IPS-11a (cell line): ENCODE results near the gene SEH1L.
"Not testable (repeated sequence)": the region's sequence is repeated elsewhere in the genome, so short reads cannot be mapped to it uniquely, and the experiment has no call there.

ENCODE experiments used
- H3K4me3 ChIP-seq: one replicate; pipeline ENCODE4 v1.5.1; 2013; ENCODE audit warnings: low read depth, low read length, control low read depth

SEH1L gene

GRCh38 chr18:12947285-12948049 is at the start of gene SEH1L:
TSS of gene SEH1L (plus strand) at chr18:12948011. CDS start at chr18:12948122, 111 bp downstream.
- peak within 1 kb of the TSS; percentile 74 for H3K4me3 ChIP-seq

- H3K4me3 ChIP-seq = not testable (repeated sequence)
Observed at GRCh38 chr18:12901208-12901607, 46.6 kb upstream of the SEH1L start.

- H3K4me3 ChIP-seq = no peak overlapping the region
Observed at GRCh38 chr18:12904012-12904516, 43.7 kb upstream of the SEH1L start.

DNA sequence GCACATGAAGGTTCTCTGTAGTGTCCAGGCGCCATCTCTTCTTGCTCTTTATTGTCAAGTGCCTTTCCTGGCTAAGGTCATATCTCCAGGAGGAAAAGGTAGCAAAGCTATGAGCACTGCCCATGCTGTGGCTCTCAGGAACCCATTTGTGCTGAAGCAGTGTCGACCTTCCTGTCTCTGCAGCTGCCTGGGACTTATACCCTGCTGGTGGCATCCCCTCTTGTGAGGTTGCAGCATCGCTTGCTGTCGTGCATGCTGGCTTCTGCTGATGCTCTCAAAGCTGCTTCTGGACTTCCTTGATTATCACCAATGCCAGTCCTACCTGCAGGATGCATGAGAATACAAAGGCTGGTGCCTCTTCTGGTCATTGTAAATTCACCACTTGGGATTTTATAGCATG is 41.7 kb upstream of the SEH1L start:
- H3K4me3 ChIP-seq = no peak overlapping the region

GRCh38 chr18:12906773-12907172 is 41.0 kb upstream of the SEH1L start:
- H3K4me3 ChIP-seq = no peak overlapping the region

GRCh38 chr18:12907258-12907925 is 40.4 kb upstream of the SEH1L start:
- H3K4me3 ChIP-seq = no peak overlapping the region

- H3K4me3 ChIP-seq = no peak overlapping the region
Observed at GRCh38 chr18:12908706-12909105, 39.1 kb upstream of the SEH1L start.

GRCh38 chr18:12911025-12911928 is 36.5 kb upstream of the SEH1L start:
- no peak overlapping the region for H3K4me3 ChIP-seq

DNA sequence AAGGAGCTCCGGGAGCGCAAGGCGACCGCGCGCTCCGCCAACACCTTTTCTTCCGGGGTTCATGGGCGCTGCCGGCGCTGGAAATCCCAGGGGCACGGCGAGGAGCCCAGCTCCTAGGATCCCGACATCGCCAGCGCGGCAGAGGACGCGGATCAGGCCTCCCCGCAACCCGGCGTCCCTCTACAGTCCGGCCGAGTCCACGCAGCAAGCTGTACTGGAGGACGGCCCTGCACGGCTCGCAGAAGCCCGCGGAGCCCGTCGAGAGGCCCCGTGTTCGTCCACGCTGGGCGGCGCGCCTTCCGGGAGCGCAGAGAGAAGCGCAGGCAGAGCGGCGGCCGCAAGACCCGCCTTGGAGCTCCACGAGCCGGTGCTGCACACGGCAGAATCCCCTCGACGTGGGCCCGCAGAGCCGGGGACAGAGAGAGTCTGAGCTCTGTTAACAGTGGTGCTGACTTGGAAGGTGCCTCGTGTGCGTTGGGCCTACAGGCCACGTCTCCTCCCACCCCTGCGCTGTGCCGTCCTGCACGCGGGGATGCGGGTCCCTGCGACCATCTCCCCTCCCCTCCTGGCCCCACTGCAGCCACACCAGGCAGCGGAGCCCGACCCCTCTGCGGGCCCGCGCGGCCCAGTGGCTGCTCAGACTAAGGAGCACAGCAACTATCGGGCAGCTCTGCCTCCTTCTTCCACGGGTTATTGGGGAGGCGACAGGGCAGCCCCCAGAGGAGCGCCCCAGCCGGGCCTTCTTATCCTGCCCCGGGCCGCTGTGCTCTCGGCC is 35.7 kb upstream of the SEH1L start:
- no peak overlapping the region for H3K4me3 ChIP-seq

DNA sequence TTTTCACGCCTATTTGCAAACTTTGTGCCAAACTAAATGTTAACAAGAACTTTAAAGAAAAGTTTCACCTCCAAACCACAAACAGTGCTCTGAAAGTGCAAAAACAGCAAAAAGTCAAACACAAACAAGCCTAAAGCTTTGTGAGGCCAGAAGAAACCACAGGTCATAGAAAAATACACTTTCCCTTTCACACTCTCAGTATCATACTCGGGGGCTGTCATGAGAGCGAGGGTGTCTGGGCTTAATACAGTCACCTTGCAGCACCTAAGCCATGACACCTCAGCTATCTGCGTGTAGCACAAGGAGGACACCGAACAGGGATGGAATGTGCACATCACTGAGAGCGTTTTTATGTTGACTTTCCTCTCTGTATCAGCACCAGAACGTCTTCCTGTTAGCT is 26.6 kb upstream of the SEH1L start:
- H3K4me3 ChIP-seq = no peak overlapping the region

DNA sequence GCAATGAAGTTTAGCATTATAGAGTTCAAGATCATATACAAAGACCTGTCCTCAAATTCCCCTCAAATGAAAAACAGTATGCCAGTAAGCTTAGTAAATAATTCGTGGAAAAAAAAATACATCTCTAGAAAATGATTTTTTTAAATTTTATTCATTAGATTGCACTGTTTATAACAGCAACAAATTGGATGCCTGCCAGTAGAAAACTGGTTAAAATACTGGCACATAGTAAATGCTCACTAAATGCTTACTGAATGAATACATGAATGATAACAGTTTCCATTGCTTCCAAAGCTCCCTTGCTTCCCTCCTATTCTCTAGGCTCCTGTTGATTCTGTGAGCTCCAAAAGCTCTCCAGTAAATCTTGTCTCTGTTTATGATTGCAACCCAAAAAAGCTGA is 25.5 kb upstream of the SEH1L start:
- H3K4me3 ChIP-seq = no peak overlapping the region

- H3K4me3 ChIP-seq = no peak overlapping the region
Observed at GRCh38 chr18:12924616-12925015, 23.2 kb upstream of the SEH1L start.

- H3K4me3 ChIP-seq = no peak overlapping the region
Observed at GRCh38 chr18:12928206-12928605, 19.6 kb upstream of the SEH1L start.

DNA sequence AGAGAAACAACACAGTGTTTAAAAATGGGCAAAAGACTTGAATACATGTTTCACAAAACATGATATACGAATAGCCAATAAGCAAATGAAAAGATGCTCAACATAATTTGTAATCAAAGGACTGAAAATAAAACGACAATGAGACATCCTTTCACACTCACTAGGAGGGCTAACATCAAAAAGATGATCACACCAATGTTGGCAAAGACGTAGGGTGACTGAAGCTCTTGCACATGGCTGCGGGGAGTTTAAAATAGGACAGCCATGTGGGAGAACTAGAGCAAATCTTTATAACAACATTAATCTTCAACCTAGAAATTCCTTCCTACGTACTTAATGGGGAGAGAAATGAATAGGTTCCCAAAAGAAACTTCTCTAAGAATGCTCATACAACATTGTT is 19.2 kb upstream of the SEH1L start:
- H3K4me3 ChIP-seq = no peak overlapping the region

DNA sequence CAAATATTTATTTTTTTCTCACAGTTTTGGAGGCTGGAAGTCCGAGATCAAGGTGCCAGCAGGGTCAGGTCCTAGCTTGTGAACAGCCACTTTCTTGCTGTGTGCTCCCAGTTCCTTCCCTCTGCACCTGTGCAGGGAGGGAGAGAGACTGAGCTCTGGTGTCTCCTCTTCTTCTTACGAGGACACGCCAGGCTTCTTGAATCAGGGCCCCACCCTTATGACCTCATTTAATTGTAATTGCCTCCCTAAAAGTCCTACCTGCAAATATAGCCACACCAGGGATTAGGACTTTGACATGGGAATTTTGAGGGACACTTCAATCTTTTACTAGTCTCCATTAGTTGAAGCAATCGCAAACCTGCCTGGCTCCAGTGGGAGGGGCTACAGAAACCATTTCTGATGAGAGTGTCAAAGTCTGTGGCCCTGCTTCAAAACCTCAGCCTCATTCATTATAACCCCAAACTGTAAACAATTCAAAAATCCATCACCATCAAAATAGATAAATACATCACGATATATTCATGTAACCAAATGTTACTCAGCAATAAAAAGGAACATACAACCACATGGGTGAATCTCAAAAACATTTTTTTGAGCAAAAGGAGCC is 18.2 kb upstream of the SEH1L start:
- H3K4me3 ChIP-seq = no peak overlapping the region

DNA sequence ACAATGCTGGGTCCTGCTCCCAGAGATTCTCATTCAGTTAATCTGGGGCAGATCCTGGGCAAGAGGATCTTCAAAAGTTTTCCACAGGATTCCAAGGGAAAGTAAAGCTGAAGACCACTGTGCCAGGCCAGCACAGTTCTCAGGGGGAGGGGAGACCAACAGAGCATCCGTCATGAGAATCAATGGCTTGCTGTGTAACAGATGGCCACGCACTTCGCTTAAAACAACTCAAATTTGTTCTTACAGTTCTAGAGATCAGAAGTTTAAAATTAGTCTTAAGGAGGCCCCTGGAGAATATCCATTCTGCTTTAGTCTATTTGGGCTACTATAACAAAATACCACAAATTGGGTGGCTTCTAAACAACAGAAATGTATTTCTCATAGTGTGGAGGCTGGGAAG is 17.4 kb upstream of the SEH1L start:
- H3K4me3 ChIP-seq = no peak overlapping the region

- no peak overlapping the region for H3K4me3 ChIP-seq
Observed at GRCh38 chr18:12930908-12931307, 16.9 kb upstream of the SEH1L start.

DNA sequence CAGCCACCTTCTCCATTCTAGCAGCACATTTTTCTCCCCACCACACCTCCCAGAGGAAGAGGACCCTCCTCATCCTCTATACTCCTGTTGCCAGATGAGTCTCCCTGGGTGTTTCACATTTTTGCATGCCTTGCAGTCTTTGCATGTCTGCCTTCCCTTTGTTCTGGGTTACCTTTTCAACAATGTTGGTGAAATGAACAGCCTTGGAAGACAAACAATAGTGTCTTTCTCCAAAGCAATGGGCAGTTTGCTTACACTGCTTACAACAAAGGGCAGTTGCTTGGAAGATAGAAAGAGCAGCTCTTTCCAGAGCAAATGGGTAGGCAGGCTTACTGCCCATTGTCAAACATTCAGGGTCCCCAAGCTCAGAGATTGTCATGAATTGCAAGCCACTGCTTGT is 14.5 kb upstream of the SEH1L start:
- H3K4me3 ChIP-seq = no peak overlapping the region

- no peak overlapping the region for H3K4me3 ChIP-seq
Observed at GRCh38 chr18:12934454-12935071, 13.2 kb upstream of the SEH1L start.

- H3K4me3 ChIP-seq = no peak overlapping the region
Observed at GRCh38 chr18:12939162-12939561, 8.6 kb upstream of the SEH1L start.
